Activated naive CD8-positive, alpha-beta T cell treated with anti-CD3 and anti-CD28 coated beads, Interleukin-2, amount 10 ng/mL, durations not matched to agents 7 days and 5 days (primary cell): Measurements from ENCODE around the gene VASH1. TPM values are rescaled to one million over a fixed set of nuclear protein-coding genes. Genes with fewer than 3 reads are reported as not detected.

ENCODE experiments used
- ATAC-seq: fragments of 150-1000 bp; cut with Tn5 transposase; one replicate; pipeline ENCODE4 v1.10.0; 2021; ENCODE audit warnings: low read depth, moderate library complexity
- POLR2A ChIA-PET: fragments of 350-600 bp; sonication (Branson Sonifier 250); formaldehyde crosslinking; loops from one replicate; lab custom pipeline; 2021; ENCODE audit warnings: antibody characterized with exemption; lab: Charles Lee
- DNase-seq: peaks from one replicate; pipeline ENCODE4 v3.0.0; 2021
- H3K27ac Mint-ChIP-seq: one replicate; pipeline ENCODE4 v1.8.0; 2022; ENCODE audit warnings: mild to moderate bottlenecking, mixed read lengths
- H3K27me3 Mint-ChIP-seq: one replicate; pipeline ENCODE4 v1.8.0; 2022; ENCODE audit warnings: mild to moderate bottlenecking, moderate library complexity, mixed read lengths
- H3K36me3 Mint-ChIP-seq: one replicate; pipeline ENCODE4 v1.8.0; 2021; ENCODE audit warnings: mild to moderate bottlenecking, mixed read lengths
- H3K4me1 Mint-ChIP-seq: one replicate; pipeline ENCODE4 v1.8.0; 2021; ENCODE audit warnings: mixed read lengths
- H3K4me3 Mint-ChIP-seq: one replicate; pipeline ENCODE4 v1.8.0; 2022; ENCODE audit warnings: mild to moderate bottlenecking, moderate library complexity, mixed read lengths
- H3K9me3 Mint-ChIP-seq: one replicate; pipeline ENCODE4 v1.8.0; 2021; ENCODE audit warnings: mixed read lengths
- total RNA-seq, 2 experiments: library from RNA; stranded (reverse); gene quantifications; one replicate each; pipeline ENCODE4 v1.2.3, GENCODE V29; 2021

Gene VASH1
- total RNA-seq, 2 experiments from 2014 or later, result 7.0 to 9.0 TPM

- no peak overlapping the region for H3K27ac Mint-ChIP-seq
- H3K9me3 Mint-ChIP-seq, result no peaks in the 10 kb centered on the region
- H3K4me1 Mint-ChIP-seq, result peaks cover 34% of the 10 kb centered on the region
- DNase-seq, result no peak
- POLR2A ChIA-PET, result interaction anchor here (2.5 kb wide), 1 partner anchor 11 kb away, joined by 8 read pairs; no protein-coding TSS in a partner anchor
- no peak overlapping the region for H3K4me3 Mint-ChIP-seq
- no peaks in the 10 kb centered on the region for H3K36me3 Mint-ChIP-seq
- ATAC-seq, result no peak
- H3K27me3 Mint-ChIP-seq, result no peaks in the 10 kb centered on the region
Observed at GRCh38 chr14:76779221-76780057, 18.2 kb downstream of the VASH1 start.

GRCh38 chr14:76780058-76780345 is 18.7 kb downstream of the VASH1 start:
- peaks cover 39% of the 10 kb centered on the region for H3K4me1 Mint-ChIP-seq
- H3K27ac Mint-ChIP-seq, result peak overlapping the region; percentile 80
- ATAC-seq (no peak), DNase-seq (no peak)
- no peaks in the 10 kb centered on the region for H3K27me3 Mint-ChIP-seq
- POLR2A ChIA-PET, result interaction anchor here (2.5 kb wide), 1 partner anchor 11 kb away, joined by 8 read pairs; no protein-coding TSS in a partner anchor
- no peaks in the 10 kb centered on the region for H3K36me3 Mint-ChIP-seq
- H3K9me3 Mint-ChIP-seq, result no peaks in the 10 kb centered on the region
- H3K4me3 Mint-ChIP-seq, result no peak overlapping the region

DNA sequence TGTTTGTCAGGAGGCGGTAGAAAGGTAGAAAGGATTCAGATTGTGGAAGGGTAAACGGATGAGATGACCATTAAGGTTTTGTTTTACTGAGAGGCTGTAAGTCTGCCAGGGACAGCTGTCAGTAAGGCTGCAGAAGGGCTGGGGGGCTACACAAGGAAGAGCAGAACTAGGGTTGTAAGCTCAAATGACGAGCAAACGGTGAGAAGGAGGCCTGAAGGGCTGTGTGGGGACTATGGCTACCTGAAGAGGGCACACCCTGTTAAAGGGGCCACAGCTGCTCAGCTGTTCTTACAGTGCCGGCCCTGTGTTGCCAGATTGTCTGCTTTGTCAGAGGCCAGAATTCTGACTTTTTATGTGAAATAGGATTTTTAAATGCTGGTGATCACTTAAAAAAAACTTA is 19.1 kb downstream of the VASH1 start:
- Mint-ChIP-seq H3K9me3 (no peaks in the 10 kb centered on the region), H3K4me3 (no peak overlapping the region), H3K27ac (peak overlapping the region; percentile 80), H3K4me1 (peaks cover 39% of the 10 kb centered on the region), H3K36me3 (no peaks in the 10 kb centered on the region), H3K27me3 (no peaks in the 10 kb centered on the region)
- POLR2A ChIA-PET, result interaction anchor here (0.6 to 2.5 kb wide), 2 partner anchors 12 to 40 kb away, joined by 4 to 8 read pairs; no protein-coding TSS in a partner anchor
- ATAC-seq, result no peak
- DNase-seq, result no peak

DNA sequence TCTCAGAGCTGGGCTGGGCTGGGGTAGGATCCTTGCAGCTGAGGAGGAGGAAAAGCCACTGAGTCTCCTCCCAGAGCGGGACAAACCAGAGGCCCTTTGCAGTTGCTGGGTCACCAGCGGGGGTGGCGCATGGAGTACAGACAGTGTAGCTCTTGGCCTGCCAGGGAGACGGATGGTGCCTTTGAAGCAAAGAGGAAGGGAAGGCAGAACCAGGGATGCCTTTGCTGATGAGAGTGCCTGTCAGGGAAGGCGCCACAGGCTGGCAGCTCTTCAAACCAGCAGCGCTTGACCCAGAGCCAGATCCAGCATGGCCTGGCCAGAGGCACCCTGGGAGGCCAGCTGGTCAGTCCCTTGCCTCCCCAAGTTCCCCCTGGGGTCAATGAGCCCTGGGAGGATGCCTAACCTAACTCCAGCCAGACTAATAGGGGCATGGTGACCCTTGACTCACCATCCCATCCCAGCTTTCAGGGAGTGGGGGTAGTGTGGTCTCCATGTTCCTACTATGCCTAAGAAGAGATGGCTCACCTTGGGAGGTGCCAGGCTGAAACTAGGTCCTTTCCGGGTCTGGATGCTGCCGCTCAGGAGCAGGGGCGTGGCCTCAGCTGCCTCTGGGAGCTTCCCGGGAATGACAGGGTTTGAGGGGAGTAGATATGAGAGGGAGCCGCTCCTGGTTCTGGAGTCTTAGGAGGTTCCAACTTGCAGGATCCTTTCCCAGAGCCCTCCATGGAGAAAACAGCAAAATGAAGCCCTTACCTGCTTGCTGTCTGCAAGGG is 19.8 kb downstream of the VASH1 start:
- Mint-ChIP-seq H3K9me3 (no peaks in the 10 kb centered on the region), H3K27ac (peak overlapping the region; percentile 80), H3K36me3 (no peaks in the 10 kb centered on the region), H3K4me3 (no peak overlapping the region), H3K4me1 (peaks cover 39% of the 10 kb centered on the region), H3K27me3 (no peaks in the 10 kb centered on the region)
- POLR2A ChIA-PET, result interaction anchor here (0.6 to 2.5 kb wide), 3 partner anchors 12 to 39 kb away, joined by 4 to 8 read pairs (median 5); partner anchors contain the start of gene ANGEL1
- ATAC-seq (no peak), DNase-seq (no peak)

GRCh38 chr14:76781648-76782051 is 20.4 kb downstream of the VASH1 start:
- ATAC-seq (peak; percentile 70), DNase-seq (no peak)
- Mint-ChIP-seq H3K4me3 (peak overlapping the region; percentile 4), H3K27me3 (no peaks in the 10 kb centered on the region), H3K9me3 (no peaks in the 10 kb centered on the region), H3K4me1 (peaks cover 39% of the 10 kb centered on the region), H3K36me3 (no peaks in the 10 kb centered on the region), H3K27ac (peak overlapping the region; percentile 80)
- POLR2A ChIA-PET, result interaction anchor here (1.1 to 2.5 kb wide), 4 partner anchors 13 to 31 kb away, joined by 3 to 8 read pairs (median 4); partner anchors contain the start of gene ANGEL1

DNA sequence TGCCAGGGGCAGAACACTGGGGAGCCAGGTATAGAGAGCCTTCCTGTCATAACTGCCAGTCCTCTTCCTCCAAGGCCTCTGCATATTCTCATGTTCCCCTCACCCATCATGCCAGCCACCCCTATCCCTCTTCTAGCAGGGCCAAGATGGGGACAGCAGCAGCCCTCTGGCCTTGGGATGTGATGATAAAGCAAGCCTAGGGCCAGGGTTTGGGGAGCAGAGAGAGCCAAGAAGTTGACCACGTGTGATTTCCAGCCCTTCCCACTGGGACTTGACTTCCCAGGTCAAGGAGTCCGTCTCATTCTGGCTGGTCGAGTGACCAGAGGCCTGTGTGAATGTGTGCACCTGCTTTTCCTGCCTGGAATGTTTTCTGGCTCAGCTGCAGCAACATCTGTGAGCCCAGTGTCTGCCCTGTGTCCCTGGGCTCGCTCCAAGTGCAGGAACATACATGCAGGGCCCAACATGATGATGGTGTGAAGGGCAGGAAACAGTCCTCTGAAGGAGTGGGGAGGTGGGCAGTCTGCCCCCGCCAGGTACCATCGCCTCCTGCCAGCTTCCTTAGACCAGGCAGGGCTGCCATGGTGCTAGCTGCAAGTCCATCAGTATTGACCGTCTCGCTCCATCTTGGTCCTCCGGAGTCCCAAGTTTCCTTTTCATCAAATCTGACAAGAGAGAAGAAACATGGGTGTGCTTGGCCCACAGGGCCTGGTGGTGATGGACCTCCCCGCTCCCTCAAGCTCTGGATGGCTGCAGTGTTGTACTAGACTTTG is 21.0 kb downstream of the VASH1 start:
- Mint-ChIP-seq H3K36me3 (no peaks in the 10 kb centered on the region), H3K9me3 (no peaks in the 10 kb centered on the region)

DNA sequence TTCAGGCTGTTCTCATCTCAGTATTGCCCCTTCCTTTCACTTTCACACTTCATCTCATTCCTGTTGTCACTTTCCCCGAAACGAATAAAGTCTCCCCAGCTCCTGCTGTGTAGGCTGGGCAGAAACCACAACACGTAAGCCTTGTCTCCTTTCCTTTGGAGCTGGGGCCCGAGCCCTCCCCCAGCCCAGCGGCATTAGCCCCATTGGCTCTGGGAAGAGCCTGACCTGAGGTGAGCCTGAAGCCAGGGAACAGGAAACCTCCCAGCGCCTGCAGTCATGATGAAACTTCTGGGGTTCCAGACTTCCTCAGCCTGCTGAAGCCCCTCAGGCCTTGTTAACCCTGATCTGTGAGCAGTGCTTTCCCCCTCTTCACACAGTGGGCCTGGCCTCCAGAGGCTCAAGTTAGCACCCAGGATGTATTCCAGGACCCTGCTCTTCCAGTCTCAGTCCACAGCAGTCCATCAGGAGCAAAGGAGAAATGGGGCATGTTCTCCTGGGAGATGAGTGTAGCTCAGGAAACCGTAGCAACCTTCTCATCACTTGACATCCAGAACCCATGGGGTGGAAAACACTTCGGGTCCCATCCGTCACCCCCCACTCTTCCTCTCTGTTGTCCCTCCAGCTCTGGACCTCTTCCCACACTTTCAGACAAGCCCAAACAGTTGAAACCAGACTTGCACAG is 21.8 kb downstream of the VASH1 start:
- peak overlapping the region; percentile 80 for H3K27ac Mint-ChIP-seq
- peak; percentile 30 for ATAC-seq
- no peaks in the 10 kb centered on the region for H3K9me3 Mint-ChIP-seq
- peaks cover 39% of the 10 kb centered on the region for H3K4me1 Mint-ChIP-seq
- DNase-seq, result no peak
- H3K27me3 Mint-ChIP-seq, result no peaks in the 10 kb centered on the region
- POLR2A ChIA-PET, result interaction anchor here (0.8 to 2.4 kb wide), 5 partner anchors 14 to 73 kb away, joined by 3 to 8 read pairs (median 4); partner anchors contain the start of gene VASH1
- no peaks in the 10 kb centered on the region for H3K36me3 Mint-ChIP-seq
- H3K4me3 Mint-ChIP-seq, result peak overlapping the region; percentile 41

More for the DNA sequence above, 21.0 kb downstream of the VASH1 start:
- Mint-ChIP-seq H3K27ac (peak overlapping the region; percentile 80), H3K27me3 (no peaks in the 10 kb centered on the region), H3K4me3 (peak overlapping the region; percentile 41), H3K4me1 (peaks cover 39% of the 10 kb centered on the region)
- POLR2A ChIA-PET, result interaction anchor here (0.8 to 2.5 kb wide), 6 partner anchors 14 to 72 kb away, joined by 3 to 8 read pairs (median 4); partner anchors contain the start of genes ANGEL1 and VASH1
- ATAC-seq, result peak; percentile 9
- no peak for DNase-seq

DNA sequence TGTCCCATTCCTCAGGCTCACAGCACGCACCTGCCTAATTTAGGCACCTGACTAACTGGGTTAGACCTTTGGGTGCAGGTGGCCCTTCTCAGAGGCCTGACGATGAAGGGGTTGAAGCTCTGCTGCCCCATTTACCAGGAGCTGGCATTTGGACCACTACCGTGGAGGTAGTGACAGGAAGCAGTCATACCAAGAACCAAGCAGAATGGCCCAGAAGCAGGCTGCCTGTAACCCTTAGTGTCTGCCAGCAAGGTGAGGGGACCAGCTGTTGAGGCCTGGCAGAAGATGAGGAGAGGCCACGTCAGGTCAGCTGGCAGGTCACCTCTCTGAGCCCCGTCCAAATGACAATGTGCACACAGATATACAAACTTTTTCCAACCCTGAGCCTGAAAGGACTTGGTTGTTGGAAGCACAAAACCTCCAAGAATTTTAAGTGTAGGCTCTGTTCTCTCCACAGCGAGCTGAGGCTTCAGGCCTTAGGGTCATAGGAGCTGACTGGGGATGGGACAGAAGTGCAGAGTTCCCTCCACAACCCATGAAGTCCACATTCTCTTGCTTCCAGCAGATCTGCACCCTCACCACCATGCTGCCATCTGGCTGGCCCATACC is 23.1 kb downstream of the VASH1 start:
- no peak overlapping the region for H3K4me3 Mint-ChIP-seq
- DNase-seq (no peak), ATAC-seq (peak; percentile 2)
- no peaks in the 10 kb centered on the region for H3K9me3 Mint-ChIP-seq
- peaks cover 39% of the 10 kb centered on the region for H3K4me1 Mint-ChIP-seq
- POLR2A ChIA-PET, result interaction anchor here (1.1 to 2.4 kb wide), 3 partner anchors 15 to 74 kb away, joined by 3 to 8 read pairs (median 5); no protein-coding TSS in a partner anchor
- H3K27me3 Mint-ChIP-seq, result no peaks in the 10 kb centered on the region
- peak overlapping the region; percentile 62 for H3K27ac Mint-ChIP-seq
- H3K36me3 Mint-ChIP-seq, result peaks cover 4% of the 10 kb centered on the region

DNA sequence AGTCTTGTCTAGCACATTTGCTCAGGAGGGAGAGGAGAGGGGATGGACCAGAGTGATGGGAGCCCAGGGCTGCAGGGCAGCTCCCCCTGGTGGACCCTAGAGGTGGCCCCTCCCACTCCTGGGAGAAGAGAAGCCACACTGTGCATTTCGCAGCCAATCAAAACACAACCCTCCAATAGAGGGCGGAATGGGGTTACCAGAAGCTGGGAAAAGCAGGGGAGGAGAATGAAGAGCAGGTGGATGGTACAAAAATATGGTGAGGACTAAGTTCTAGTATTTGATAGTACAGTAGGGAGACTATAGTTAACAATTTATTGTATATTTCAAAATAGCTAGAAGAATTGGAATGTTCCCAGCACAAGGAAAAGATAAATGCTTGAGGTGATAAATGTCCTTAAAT is 23.6 kb downstream of the VASH1 start:
- ATAC-seq, result peak; percentile 72
- H3K36me3 Mint-ChIP-seq, result peaks cover 4% of the 10 kb centered on the region
- DNase-seq, result peak; percentile 68
- POLR2A ChIA-PET, result interaction anchor here (1.1 to 2.4 kb wide), 3 partner anchors 15 to 74 kb away, joined by 3 to 8 read pairs (median 5); no protein-coding TSS in a partner anchor
- no peak overlapping the region for H3K4me3 Mint-ChIP-seq
- H3K9me3 Mint-ChIP-seq, result no peaks in the 10 kb centered on the region
- no peaks in the 10 kb centered on the region for H3K27me3 Mint-ChIP-seq
- peaks cover 39% of the 10 kb centered on the region for H3K4me1 Mint-ChIP-seq
- H3K27ac Mint-ChIP-seq, result peak overlapping the region; percentile 62

- peaks cover 32% of the 10 kb centered on the region for H3K4me1 Mint-ChIP-seq
Observed at GRCh38 chr14:76786601-76787000, 25.3 kb downstream of the VASH1 start.

DNA sequence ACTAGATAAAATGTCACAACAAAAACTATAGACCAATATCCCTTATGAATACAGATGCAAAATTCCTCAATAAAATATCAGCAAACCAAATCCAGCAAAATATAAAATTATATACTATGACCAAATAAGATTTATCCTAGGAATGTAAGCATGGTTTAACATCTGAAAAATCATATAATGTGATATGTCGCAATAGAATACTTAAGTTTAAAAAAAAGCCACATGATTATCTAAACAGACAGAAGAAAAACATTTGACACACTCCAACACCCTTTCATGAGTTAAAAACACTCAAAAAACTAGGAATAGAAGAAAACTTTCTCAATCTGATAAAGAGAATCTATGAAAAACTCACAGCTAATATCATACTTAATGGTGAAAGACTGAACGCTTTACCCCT is 31.2 kb downstream of the VASH1 start:
- H3K27me3 Mint-ChIP-seq, result no peaks in the 10 kb centered on the region
- POLR2A ChIA-PET, result no interaction called here
- H3K4me1 Mint-ChIP-seq, result peaks cover 2% of the 10 kb centered on the region
- no peak overlapping the region for H3K27ac Mint-ChIP-seq
- ATAC-seq (no peak), DNase-seq (no peak)
- H3K4me3 Mint-ChIP-seq, result no peak overlapping the region
- peaks cover 12% of the 10 kb centered on the region for H3K36me3 Mint-ChIP-seq
- H3K9me3 Mint-ChIP-seq, result no peaks in the 10 kb centered on the region

More at GRCh38 chr14:76786601-76787000, 25.3 kb downstream of the VASH1 start:
- DNase-seq (no peak), ATAC-seq (no peak)
- POLR2A ChIA-PET, result no interaction called here
- Mint-ChIP-seq H3K36me3 (peaks cover 4% of the 10 kb centered on the region), H3K27me3 (no peaks in the 10 kb centered on the region), H3K9me3 (no peaks in the 10 kb centered on the region), H3K27ac (no peak overlapping the region), H3K4me3 (no peak overlapping the region)

GRCh38 chr14:76793324-76793723 is 32.1 kb downstream of the VASH1 start:
- H3K27me3 Mint-ChIP-seq, result no peaks in the 10 kb centered on the region

More at GRCh38 chr14:76793324-76793723, 32.1 kb downstream of the VASH1 start:
- no peaks in the 10 kb centered on the region for H3K9me3 Mint-ChIP-seq
- DNase-seq (no peak), ATAC-seq (no peak)
- POLR2A ChIA-PET, result no interaction called here
- H3K4me1 Mint-ChIP-seq, result peaks cover 2% of the 10 kb centered on the region
- peaks cover 14% of the 10 kb centered on the region for H3K36me3 Mint-ChIP-seq
- no peak overlapping the region for H3K27ac Mint-ChIP-seq
- no peak overlapping the region for H3K4me3 Mint-ChIP-seq
